Fibroblast of the aortic adventitia (primary cell): Measurements from ENCODE around the gene PRKD1. TPM values are rescaled to one million over a fixed set of nuclear protein-coding genes. Genes with fewer than 3 reads are reported as not detected.
"Not testable (repeated sequence)": the region's sequence is repeated elsewhere in the genome, so short reads cannot be mapped to it uniquely, and the experiment has no call there.

Source experiments
- DNase-seq: peaks from one replicate; pipeline ENCODE4 v3.0.0-alpha.2; 2010; ENCODE audit warnings: low read depth
- H3K4me3 ChIP-seq: 2 replicates; pipeline ENCODE4 v1.5.1; 2011; ENCODE audit warnings: low read depth, mild to moderate bottlenecking, control low read depth, low read length, moderate library complexity
- total RNA-seq: library from RNA; depleted of rRNA; stranded (reverse); fragments of >200 nt; gene quantifications from 2 replicates; pipeline ENCODE4 v1.2.3, GENCODE V29; 2012; ENCODE audit warnings: low replicate concordance
- TF ChIP-seq, protein P1 (sequence below): IDR thresholded peaks from 2 replicates; pipeline ENCODE4 v1.5.1; 2011; ENCODE audit warnings: mild to moderate bottlenecking, low read length, control low read depth, inconsistent platforms; ENCODE audit not compliant: insufficient read depth

The PRKD1 gene
- total RNA-seq, 1 donor: 11.5 TPM

DNA sequence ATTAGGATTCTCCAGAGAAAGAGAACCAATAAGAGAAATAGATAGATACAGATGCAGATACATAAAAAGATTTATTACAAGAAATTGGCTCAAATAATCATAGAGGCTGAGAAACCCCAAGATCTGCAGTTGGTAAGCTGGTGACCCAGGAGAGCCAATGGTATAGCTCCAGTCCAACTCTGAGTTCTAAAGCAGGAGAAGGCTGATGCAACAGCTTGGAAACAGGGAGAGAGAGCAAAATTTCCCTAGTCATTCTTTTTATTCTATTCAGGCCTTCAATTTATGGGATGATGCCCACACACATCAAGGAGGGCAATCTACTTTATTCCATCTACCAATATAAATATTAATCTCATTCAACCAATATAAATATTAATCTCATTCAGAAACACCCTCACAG is 218.2 kb downstream of the PRKD1 start:
- TF ChIP-seq, protein P1, sequence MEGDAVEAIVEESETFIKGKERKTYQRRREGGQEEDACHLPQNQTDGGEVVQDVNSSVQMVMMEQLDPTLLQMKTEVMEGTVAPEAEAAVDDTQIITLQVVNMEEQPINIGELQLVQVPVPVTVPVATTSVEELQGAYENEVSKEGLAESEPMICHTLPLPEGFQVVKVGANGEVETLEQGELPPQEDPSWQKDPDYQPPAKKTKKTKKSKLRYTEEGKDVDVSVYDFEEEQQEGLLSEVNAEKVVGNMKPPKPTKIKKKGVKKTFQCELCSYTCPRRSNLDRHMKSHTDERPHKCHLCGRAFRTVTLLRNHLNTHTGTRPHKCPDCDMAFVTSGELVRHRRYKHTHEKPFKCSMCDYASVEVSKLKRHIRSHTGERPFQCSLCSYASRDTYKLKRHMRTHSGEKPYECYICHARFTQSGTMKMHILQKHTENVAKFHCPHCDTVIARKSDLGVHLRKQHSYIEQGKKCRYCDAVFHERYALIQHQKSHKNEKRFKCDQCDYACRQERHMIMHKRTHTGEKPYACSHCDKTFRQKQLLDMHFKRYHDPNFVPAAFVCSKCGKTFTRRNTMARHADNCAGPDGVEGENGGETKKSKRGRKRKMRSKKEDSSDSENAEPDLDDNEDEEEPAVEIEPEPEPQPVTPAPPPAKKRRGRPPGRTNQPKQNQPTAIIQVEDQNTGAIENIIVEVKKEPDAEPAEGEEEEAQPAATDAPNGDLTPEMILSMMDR: no peak
- DNase-seq: peak; percentile 81
- no peak overlapping the region for H3K4me3 ChIP-seq

- TF ChIP-seq, protein P1: no peak
- DNase-seq: no peak
- H3K4me3 ChIP-seq: no peak overlapping the region
These were observed 220.9 kb downstream of the PRKD1 start for GRCh38 chr14:29706700-29707099.

GRCh38 chr14:29705801-29706200 is 221.8 kb downstream of the PRKD1 start:
- DNase-seq: no peak
- H3K4me3 ChIP-seq: no peak overlapping the region
- TF ChIP-seq, protein P1: no peak

GRCh38 chr14:29689597-29689996 is 238.1 kb downstream of the PRKD1 start:
- H3K4me3 ChIP-seq, DNase-seq: not testable (repeated sequence)

GRCh38 chr14:29687866-29688265 is 239.8 kb downstream of the PRKD1 start:
- DNase-seq: peak; percentile 30
- no peak overlapping the region for H3K4me3 ChIP-seq
- TF ChIP-seq, protein P1: no peak

GRCh38 chr14:29687071-29687765 is 240.4 kb downstream of the PRKD1 start:
- no peak overlapping the region for H3K4me3 ChIP-seq
- TF ChIP-seq, protein P1: no peak
- no peak for DNase-seq

GRCh38 chr14:29684926-29685325 is 242.7 kb downstream of the PRKD1 start:
- no peak for DNase-seq
- TF ChIP-seq, protein P1: no peak
- no peak overlapping the region for H3K4me3 ChIP-seq
